Smooth muscle cell (in vitro differentiated cells): ENCODE data around the gene RAPGEF4. TPM values are rescaled to one million over a fixed set of nuclear protein-coding genes. Genes with fewer than 3 reads are reported as not detected.

Source experiments
- DNase-seq: peaks from one replicate; lab custom pipeline; 2025; ENCODE audit not compliant: unreplicated experiment; lab: John Stamatoyannopoulos, UW
- H2AFZ ChIP-seq: fragments of 200-600 bp; sonication (generic); 2 replicates; pipeline ENCODE4 v1.6.0; 2016; ENCODE audit warnings: antibody characterized with exemption, low read depth, mild to moderate bottlenecking
- H3F3A ChIP-seq: fragments of 200-600 bp; sonication (generic); 2 replicates; pipeline ENCODE4 v1.6.0; 2017; ENCODE audit warnings: antibody characterized with exemption, low read depth
- H3K27ac ChIP-seq: fragments of 200-600 bp; sonication (generic); 2 replicates; pipeline ENCODE4 v1.5.1; 2016; ENCODE audit warnings: low read depth, mild to moderate bottlenecking
- H3K27me3 ChIP-seq: fragments of 200-600 bp; sonication (generic); 2 replicates; pipeline ENCODE4 v1.6.1; 2016; ENCODE audit warnings: low read depth, mild to moderate bottlenecking
- H3K36me3 ChIP-seq: fragments of 200-600 bp; sonication (generic); 2 replicates; pipeline ENCODE4 v1.5.1; 2016; ENCODE audit warnings: low read depth
- H3K4me1 ChIP-seq: fragments of 200-600 bp; sonication (generic); 2 replicates; pipeline ENCODE4 v1.5.1; 2016; ENCODE audit warnings: low read depth
- H3K4me2 ChIP-seq: fragments of 200-600 bp; sonication (generic); 2 replicates; pipeline ENCODE4 v1.6.0; 2016; ENCODE audit warnings: mild to moderate bottlenecking
- H3K4me3 ChIP-seq: fragments of 200-600 bp; sonication (generic); 2 replicates; pipeline ENCODE4 v1.5.1; 2016; ENCODE audit warnings: mild to moderate bottlenecking
- H3K79me2 ChIP-seq: fragments of 200-600 bp; sonication (generic); 2 replicates; pipeline ENCODE4 v1.6.0; 2016; ENCODE audit warnings: low read depth, mild to moderate bottlenecking
- H3K9ac ChIP-seq: fragments of 200-600 bp; sonication (generic); 2 replicates; pipeline ENCODE4 v1.6.0; 2016; ENCODE audit warnings: low read depth
- H3K9me3 ChIP-seq: fragments of 200-600 bp; sonication (generic); replicated peaks from 2 replicates; pipeline ENCODE4 v1.5.1; 2016; ENCODE audit warnings: low read depth
- H4K20me1 ChIP-seq: fragments of 200-600 bp; sonication (generic); 2 replicates; pipeline ENCODE4 v1.6.0; 2016; ENCODE audit warnings: low read depth
- CTCF ChIP-seq: fragments of 200-600 bp; sonication (generic); IDR thresholded peaks from 2 replicates; pipeline ENCODE4 v1.5.1; 2017; ENCODE audit warnings: borderline replicate concordance, mild to moderate bottlenecking, antibody characterized with exemption; ENCODE audit not compliant: insufficient read depth, poor library complexity, severe bottlenecking
- WGBS: methylation state at CpG from one replicate; pipeline ENCODE4 v1.1.7; 2016; ENCODE audit warnings: low lambda C conversion rate; 5-methylcytosine and 5-hydroxymethylcytosine counted together
- polyA plus RNA-seq: library from polyadenylated mRNA; unstranded; fragments of >200 nt; fragmentation: Nextera tagmentation; extraction: Ambion mirVana; gene quantifications from 2 replicates; pipeline ENCODE4 v1.2.1, GENCODE V29; 2016
- total RNA-seq: library from RNA; depleted of rRNA; stranded (reverse); fragments of >200 nt; gene quantifications from 2 replicates; pipeline ENCODE4 v1.2.3, GENCODE V29; 2014

Gene RAPGEF4
- total and polyA plus RNA-seq, 2 experiments from 2014 or later, result 0.35 to 2.7 TPM

DNA sequence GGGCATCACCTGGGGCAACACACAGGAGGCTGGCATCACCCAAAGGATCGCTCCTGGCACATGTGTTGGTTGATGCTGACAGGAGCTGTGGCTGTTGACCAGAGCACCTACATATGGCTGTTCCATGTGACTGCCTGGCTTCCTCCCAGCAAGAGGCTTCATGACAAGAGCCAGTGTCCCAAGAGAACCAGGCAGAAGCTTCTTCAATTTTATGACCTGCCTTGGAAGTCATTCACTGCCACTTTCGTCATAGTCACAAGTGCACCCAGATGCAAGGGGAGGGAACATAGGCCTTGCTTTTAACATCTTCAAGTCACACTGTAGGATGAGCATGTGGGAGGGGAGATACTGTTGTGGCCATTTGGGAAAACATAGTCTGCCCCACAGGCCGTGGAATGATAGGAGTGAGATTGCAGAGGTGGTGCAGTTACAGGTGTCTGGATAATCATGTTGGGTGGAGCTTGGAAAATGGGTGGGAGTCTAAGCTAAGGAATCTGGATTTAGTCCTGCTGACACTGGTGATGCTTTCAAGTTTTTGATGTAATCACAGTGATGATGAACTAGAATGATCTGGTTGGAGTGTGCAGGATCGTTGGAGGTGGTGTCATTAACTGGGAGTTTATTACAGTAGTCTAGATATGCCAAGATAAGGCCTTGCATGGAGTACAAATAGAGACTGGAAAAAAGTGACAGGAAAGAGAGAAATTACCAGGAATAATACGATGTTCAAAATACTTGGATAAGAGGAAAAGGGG lies 107.0 kb downstream of the RAPGEF4 start:
- H3K4me2 ChIP-seq, result no peak overlapping the region
- TF ChIP-seq CTCF, result no peak
- no peaks in the 10 kb centered on the region for H4K20me1 ChIP-seq
- H3K79me2 ChIP-seq, result no peaks in the 10 kb centered on the region
- DNase-seq, result no peak
- H3K36me3 ChIP-seq, result no peaks in the 10 kb centered on the region
- H3F3A ChIP-seq, result no peaks in the 10 kb centered on the region
- H2AFZ ChIP-seq, result no peak overlapping the region
- H3K27me3 ChIP-seq, result no peaks in the 10 kb centered on the region
- 73% methylated on average over 5 of the region's 5 CpGs for WGBS
- H3K9ac ChIP-seq, result no peak overlapping the region
- no peaks in the 10 kb centered on the region for H3K4me1 ChIP-seq
- H3K9me3 ChIP-seq, result no peaks in the 10 kb centered on the region
- H3K4me3 ChIP-seq, result no peak overlapping the region
- H3K27ac ChIP-seq, result no peak overlapping the region

GRCh38 chr2:172843266-172843582 lies 107.6 kb downstream of the RAPGEF4 start:
- H3K4me2 ChIP-seq, result no peak overlapping the region
- no peaks in the 10 kb centered on the region for H3K36me3 ChIP-seq
- no peak overlapping the region for H2AFZ ChIP-seq
- H3K4me1 ChIP-seq, result no peaks in the 10 kb centered on the region
- no peaks in the 10 kb centered on the region for H4K20me1 ChIP-seq
- H3K9me3 ChIP-seq, result no peaks in the 10 kb centered on the region
- TF ChIP-seq CTCF, result no peak
- no peak overlapping the region for H3K9ac ChIP-seq
- H3F3A ChIP-seq, result no peaks in the 10 kb centered on the region
- 73% methylated on average over 1 of the region's 1 CpG for WGBS
- H3K4me3 ChIP-seq, result no peak overlapping the region
- no peak for DNase-seq
- H3K79me2 ChIP-seq, result no peaks in the 10 kb centered on the region
- no peaks in the 10 kb centered on the region for H3K27me3 ChIP-seq
- H3K27ac ChIP-seq, result no peak overlapping the region

DNA sequence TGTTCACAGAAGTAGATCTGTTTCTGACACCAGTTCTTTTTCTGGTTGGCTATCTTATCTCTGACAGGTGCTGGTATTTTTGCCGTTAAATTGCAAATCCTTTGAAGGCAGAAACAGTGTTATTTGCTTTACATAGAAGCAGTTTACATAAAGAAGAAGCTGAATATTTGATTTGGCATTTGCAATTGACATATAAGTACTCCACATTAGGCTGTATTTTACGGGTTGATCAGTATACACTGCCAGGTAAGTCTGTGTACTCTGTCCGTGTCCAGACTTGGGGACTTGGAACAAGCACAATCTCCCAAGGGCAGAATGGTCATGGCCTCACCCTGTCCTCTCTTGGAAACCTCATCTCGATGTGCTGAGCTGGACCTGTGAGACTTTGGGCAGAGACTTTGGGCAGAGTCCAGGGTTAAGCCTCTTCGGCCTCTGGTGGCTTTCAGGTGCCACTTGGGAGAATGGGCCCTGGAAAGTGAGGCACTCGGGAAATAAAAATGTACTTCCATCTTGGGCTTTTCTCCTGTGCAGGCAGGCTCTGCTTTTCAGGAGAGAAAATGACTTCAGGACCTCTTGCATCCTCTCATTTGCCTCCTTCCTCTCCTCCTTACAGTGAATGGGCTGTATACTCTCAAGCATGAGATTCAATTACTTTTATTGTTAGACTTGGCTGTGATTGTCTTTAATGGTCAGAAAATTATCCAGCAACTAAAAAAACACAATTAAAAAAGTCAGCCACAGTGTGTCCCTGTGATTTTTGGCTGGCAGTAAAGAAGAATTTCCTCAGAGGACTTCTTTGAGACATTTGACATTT lies 108.5 kb downstream of the RAPGEF4 start:
- Histone ChIP-seq H2AFZ (no peak overlapping the region), H3F3A (no peaks in the 10 kb centered on the region), H3K4me2 (no peak overlapping the region), H3K4me3 (no peak overlapping the region), H3K9me3 (no peaks in the 10 kb centered on the region), H3K27ac (no peak overlapping the region), H3K4me1 (no peaks in the 10 kb centered on the region), H3K79me2 (no peaks in the 10 kb centered on the region), H3K9ac (no peak overlapping the region), H3K36me3 (no peaks in the 10 kb centered on the region), H4K20me1 (no peaks in the 10 kb centered on the region), H3K27me3 (no peaks in the 10 kb centered on the region)
- no peak for TF ChIP-seq CTCF
- DNase-seq, result no peak
- 79% methylated on average over 6 of the region's 6 CpGs for whole genome bisulfite sequencing
